Measurements from ENCODE around the gene UMODL1. TPM values are rescaled to one million over a fixed set of nuclear protein-coding genes. Genes with fewer than 3 reads are reported as not detected.

UMODL1 gene
- total and polyA plus RNA-seq, 2 donors from 2014 or later: 0.39 TPM; not detected in 1

- Histone ChIP-seq H3K9me3 (ENCODE audit: control insufficient read depth in 2 of 3, insufficient read depth in 1 of 3, low read length in 3 of 3) (no peaks in the 10 kb centered on the region), H3K27me3 (ENCODE audit: control insufficient read depth, insufficient read depth, low read length) (no peaks in the 10 kb centered on the region), H3K4me1 (ENCODE audit: control insufficient read depth in 2 of 3, insufficient read depth in 2 of 3, low read depth in 1 of 3, low read length in 3 of 3) (peaks cover 0 to 2% (median 0%) of the 10 kb centered on the region in 3 donors), H3K36me3 (ENCODE audit: control insufficient read depth in 2 of 3, insufficient read depth in 3 of 3, low read length in 3 of 3) (no peaks in the 10 kb centered on the region), H3K27ac (ENCODE audit: low read depth in 2 of 2, low read length in 2 of 2) (no peak overlapping the region), H3K4me3 (ENCODE audit: low read length in 3 of 3) (no peak overlapping the region), H3K9ac (ENCODE audit: low read length in 3 of 3) (no peak overlapping the region)
- intact Hi-C loops (cut with DNase I): no loop called here
- TF ChIP-seq CTCF (IDR thresholded peaks at IDR 0.05; ENCODE audit: borderline replicate concordance, extremely low read depth, insufficient read depth): no peak
- DNase-seq: peak in 1 of 5 donors; percentile 80
- FAIRE-seq: no peak
Observed at GRCh38 chr21:42127164-42128150, 56.3 kb downstream of the UMODL1 start.

GRCh38 chr21:42129300-42130266, 58.5 kb downstream of the UMODL1 start:
- no peaks in the 10 kb centered on the region for H3K9me3 ChIP-seq (ENCODE audit: control insufficient read depth in 2 of 3, insufficient read depth in 1 of 3, low read length in 3 of 3)
- no peaks in the 10 kb centered on the region for H3K4me1 ChIP-seq (ENCODE audit: control insufficient read depth in 2 of 3, insufficient read depth in 2 of 3, low read depth in 1 of 3, low read length in 3 of 3)
- H3K27me3 ChIP-seq (ENCODE audit: control insufficient read depth, insufficient read depth, low read length): no peaks in the 10 kb centered on the region
- DNase-seq (peak in 1 of 5 donors; percentile 26), FAIRE-seq (no peak)
- no peak overlapping the region for H3K27ac ChIP-seq (ENCODE audit: low read depth in 2 of 2, low read length in 2 of 2)
- TF ChIP-seq CTCF (IDR thresholded peaks at IDR 0.05; ENCODE audit: borderline replicate concordance, extremely low read depth, insufficient read depth): no peak
- H3K4me3 ChIP-seq (ENCODE audit: low read length in 3 of 3): no peak overlapping the region
- H3K9ac ChIP-seq (ENCODE audit: low read length in 3 of 3): no peak overlapping the region
- intact Hi-C loops (cut with DNase I): no loop called here
- H3K36me3 ChIP-seq (ENCODE audit: control insufficient read depth in 2 of 3, insufficient read depth in 3 of 3, low read length in 3 of 3): no peaks in the 10 kb centered on the region

GRCh38 chr21:42130441-42130840, 59.3 kb downstream of the UMODL1 start:
- Histone ChIP-seq H3K27ac (ENCODE audit: low read depth in 2 of 2, low read length in 2 of 2) (no peak overlapping the region), H3K9ac (ENCODE audit: low read length in 3 of 3) (no peak overlapping the region), H3K4me3 (ENCODE audit: low read length in 3 of 3) (no peak overlapping the region), H3K4me1 (ENCODE audit: control insufficient read depth in 2 of 3, insufficient read depth in 2 of 3, low read depth in 1 of 3, low read length in 3 of 3) (no peaks in the 10 kb centered on the region), H3K27me3 (ENCODE audit: control insufficient read depth, insufficient read depth, low read length) (no peaks in the 10 kb centered on the region), H3K36me3 (ENCODE audit: control insufficient read depth in 2 of 3, insufficient read depth in 3 of 3, low read length in 3 of 3) (no peaks in the 10 kb centered on the region), H3K9me3 (ENCODE audit: control insufficient read depth in 2 of 3, insufficient read depth in 1 of 3, low read length in 3 of 3) (no peaks in the 10 kb centered on the region)
- FAIRE-seq (no peak), DNase-seq (peak in 1 of 5 donors; percentile 17)
- intact Hi-C loops (cut with DNase I): no loop called here
- no peak for TF ChIP-seq CTCF (IDR thresholded peaks at IDR 0.05; ENCODE audit: borderline replicate concordance, extremely low read depth, insufficient read depth)

Data from kidney (tissue), 14 donors.